BJ (cell line): Measurements from ENCODE around the gene SPTBN5. TPM values are rescaled to one million over a fixed set of nuclear protein-coding genes. Genes with fewer than 3 reads are reported as not detected.

Experiments
- CTCF ChIA-PET: fragments of 350-600 bp; formaldehyde crosslinking; extraction: SDS; loops from one replicate; lab custom pipeline; 2021; ENCODE audit warnings: antibody characterized with exemption, inconsistent platforms; lab: Yijun Ruan, JAX
- POLR2A ChIA-PET: fragments of 300-600 bp; sonication (Branson Sonifier 250); formaldehyde crosslinking; extraction: SDS; loops from one replicate; lab custom pipeline; 2021; ENCODE audit warnings: antibody characterized with exemption; lab: Charles Lee
- DNase-seq: peaks from one replicate; pipeline ENCODE4 v3.0.0-alpha.2; 2011; ENCODE audit warnings: low read depth
- H3K27me3 ChIP-seq: 2 replicates; pipeline ENCODE4 v1.6.0; 2011; ENCODE audit warnings: low read length; ENCODE audit not compliant: control insufficient read depth, insufficient read depth
- H3K36me3 ChIP-seq: 2 replicates; pipeline ENCODE4 v1.5.1; 2011; ENCODE audit warnings: low read length; ENCODE audit not compliant: control insufficient read depth, insufficient read depth
- H3K4me3 ChIP-seq: 2 replicates; pipeline ENCODE4 v1.5.1; 2011; ENCODE audit warnings: low read depth, mild to moderate bottlenecking, control low read depth, low read length
- CTCF ChIP-seq: IDR thresholded peaks from 2 replicates; pipeline ENCODE4 v1.5.1; 2011; ENCODE audit warnings: low read depth, mild to moderate bottlenecking, control low read depth, inconsistent platforms, low read length, moderate library complexity; ENCODE audit not compliant: insufficient read depth
- polyA plus RNA-seq: library from polyadenylated mRNA; depleted of rRNA; stranded (reverse); fragments of >200 nt; gene quantifications from 2 replicates; pipeline ENCODE4 v1.2.3, GENCODE V29; 2011

SPTBN5 gene
- polyA plus RNA-seq, 1 experiment: 0.04 TPM

- no peak overlapping the region for H3K4me3 ChIP-seq
- H3K27me3 ChIP-seq: no peaks in the 10 kb centered on the region
- H3K36me3 ChIP-seq: peaks cover 1% of the 10 kb centered on the region; the same call in 1 of the 2 replicates
- POLR2A ChIA-PET: no interaction called here
- CTCF ChIA-PET: no interaction called here
- no peak for TF ChIP-seq CTCF
- no peak for DNase-seq
Observed at GRCh38 chr15:41921639-41922038, 27.8 kb upstream of the SPTBN5 start.

GRCh38 chr15:41921167-41921566 lies 27.3 kb upstream of the SPTBN5 start:
- Histone ChIP-seq H3K36me3 (peaks cover 1% of the 10 kb centered on the region; the same call in 1 of the 2 replicates), H3K4me3 (no peak overlapping the region), H3K27me3 (no peaks in the 10 kb centered on the region)
- CTCF ChIA-PET: no interaction called here
- no peak for DNase-seq
- TF ChIP-seq CTCF: no peak
- POLR2A ChIA-PET: no interaction called here

- DNase-seq: no peak
- POLR2A ChIA-PET: no interaction called here
Observed at GRCh38 chr15:41919954-41920538, 26.2 kb upstream of the SPTBN5 start.

GRCh38 chr15:41919201-41919820 lies 25.5 kb upstream of the SPTBN5 start:
- no peak for TF ChIP-seq CTCF
- CTCF ChIA-PET: no interaction called here
- Histone ChIP-seq H3K27me3 (no peaks in the 10 kb centered on the region), H3K4me3 (no peak overlapping the region), H3K36me3 (peaks cover 1% of the 10 kb centered on the region; the same call in 1 of the 2 replicates)
- no peak for DNase-seq
- POLR2A ChIA-PET: interaction anchor here (0.6 kb wide), 1 partner anchor 623 kb away, joined by 5 read pairs; no protein-coding TSS in a partner anchor

More at GRCh38 chr15:41919954-41920538, 26.2 kb upstream of the SPTBN5 start:
- CTCF ChIA-PET: no interaction called here
- H3K36me3 ChIP-seq: peaks cover 1% of the 10 kb centered on the region; the same call in 1 of the 2 replicates
- TF ChIP-seq CTCF: no peak
- no peak overlapping the region for H3K4me3 ChIP-seq
- no peaks in the 10 kb centered on the region for H3K27me3 ChIP-seq

GRCh38 chr15:41918506-41919126 lies 24.8 kb upstream of the SPTBN5 start:
- ChIA-PET POLR2A (interaction anchor here (0.6 kb wide), 1 partner anchor 623 kb away, joined by 5 read pairs; no protein-coding TSS in a partner anchor), CTCF (no interaction called here)
- TF ChIP-seq CTCF: no peak
- Histone ChIP-seq H3K27me3 (no peaks in the 10 kb centered on the region), H3K4me3 (no peak overlapping the region), H3K36me3 (peaks cover 3% of the 10 kb centered on the region; the same call in 1 of the 2 replicates)
- no peak for DNase-seq
